ENCODE measurements around the gene ADGRF1. TPM values are rescaled to one million over a fixed set of nuclear protein-coding genes. Genes with fewer than 3 reads are reported as not detected.

ADGRF1 gene
- total RNA-seq, 2 experiments from 2014 or later, result not detected

Other genes starting within 250 kb of the ADGRF1 start
- gene MEP1A, start 248.9 kb downstream of the ADGRF1 start, total RNA-seq, result not detected
- not detected for gene ADGRF5, start 120.4 kb downstream of the ADGRF1 start, total RNA-seq

Data from activated CD8-positive, alpha-beta memory T cell treated with anti-CD3 and anti-CD28 coated beads, Interleukin-2, amount 10 ng/mL, durations not matched to agents 7 days and 5 days (primary cell).